ENCODE data around the gene PPM1N. TPM values are rescaled to one million over a fixed set of nuclear protein-coding genes. Genes with fewer than 3 reads are reported as not detected.

Gene PPM1N
- polyA plus RNA-seq, 2 of the 4 experiments (the other 2 are of a cell fraction): 9.2 to 10.5 TPM

DNA sequence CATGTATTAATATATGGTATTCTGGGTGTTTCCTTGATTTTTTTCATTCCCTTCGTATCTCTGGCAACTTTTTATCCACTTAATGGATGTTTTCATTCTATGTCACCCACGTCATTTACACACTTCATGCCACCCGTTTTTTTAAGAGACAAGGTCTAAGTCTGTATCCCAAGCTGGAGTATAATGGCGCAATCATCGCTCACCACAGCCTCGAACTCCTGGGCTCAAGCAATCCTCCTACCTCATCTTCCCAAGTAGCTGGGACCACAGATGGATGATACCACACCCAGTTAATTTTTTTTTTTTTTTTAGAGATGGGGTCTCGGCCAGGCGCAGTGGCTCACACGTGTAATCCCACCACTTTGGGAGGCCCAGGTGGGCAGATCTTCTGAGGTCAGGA is 5.7 kb downstream of the PPM1N start:
- FAIRE-seq (no peak), DNase-seq (ENCODE audit: low read depth in 1 of 2, low spot score in 1 of 2) (no peak), ATAC-seq (no peak)
- no peak overlapping the region for H3K4me3 ChIP-seq
- H3K9me3 ChIP-seq: no peaks in the 10 kb centered on the region
- peaks cover 16% of the 10 kb centered on the region for H3K4me1 ChIP-seq
- ChIA-PET POLR2A (no interaction called here), CTCF (interaction anchor here (0.6 to 3.1 kb wide), 8 partner anchors 10 to 138 kb away, joined by 3 to 42 read pairs (median 16); no protein-coding TSS in a partner anchor)
- TF ChIP-seq CEBPB (IDR thresholded peaks at IDR 0.05) (peak in 1 of 2 experiments; percentile 22; a peak in 1 of 4 replicates), NR3C1 (IDR thresholded peaks at IDR 0.05) (no peak)
- TF ChIP-seq, protein P1, sequence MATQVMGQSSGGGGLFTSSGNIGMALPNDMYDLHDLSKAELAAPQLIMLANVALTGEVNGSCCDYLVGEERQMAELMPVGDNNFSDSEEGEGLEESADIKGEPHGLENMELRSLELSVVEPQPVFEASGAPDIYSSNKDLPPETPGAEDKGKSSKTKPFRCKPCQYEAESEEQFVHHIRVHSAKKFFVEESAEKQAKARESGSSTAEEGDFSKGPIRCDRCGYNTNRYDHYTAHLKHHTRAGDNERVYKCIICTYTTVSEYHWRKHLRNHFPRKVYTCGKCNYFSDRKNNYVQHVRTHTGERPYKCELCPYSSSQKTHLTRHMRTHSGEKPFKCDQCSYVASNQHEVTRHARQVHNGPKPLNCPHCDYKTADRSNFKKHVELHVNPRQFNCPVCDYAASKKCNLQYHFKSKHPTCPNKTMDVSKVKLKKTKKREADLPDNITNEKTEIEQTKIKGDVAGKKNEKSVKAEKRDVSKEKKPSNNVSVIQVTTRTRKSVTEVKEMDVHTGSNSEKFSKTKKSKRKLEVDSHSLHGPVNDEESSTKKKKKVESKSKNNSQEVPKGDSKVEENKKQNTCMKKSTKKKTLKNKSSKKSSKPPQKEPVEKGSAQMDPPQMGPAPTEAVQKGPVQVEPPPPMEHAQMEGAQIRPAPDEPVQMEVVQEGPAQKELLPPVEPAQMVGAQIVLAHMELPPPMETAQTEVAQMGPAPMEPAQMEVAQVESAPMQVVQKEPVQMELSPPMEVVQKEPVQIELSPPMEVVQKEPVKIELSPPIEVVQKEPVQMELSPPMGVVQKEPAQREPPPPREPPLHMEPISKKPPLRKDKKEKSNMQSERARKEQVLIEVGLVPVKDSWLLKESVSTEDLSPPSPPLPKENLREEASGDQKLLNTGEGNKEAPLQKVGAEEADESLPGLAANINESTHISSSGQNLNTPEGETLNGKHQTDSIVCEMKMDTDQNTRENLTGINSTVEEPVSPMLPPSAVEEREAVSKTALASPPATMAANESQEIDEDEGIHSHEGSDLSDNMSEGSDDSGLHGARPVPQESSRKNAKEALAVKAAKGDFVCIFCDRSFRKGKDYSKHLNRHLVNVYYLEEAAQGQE (IDR thresholded peaks at IDR 0.05): no peak
- H3K4me2 ChIP-seq: no peak overlapping the region
- H3K27ac ChIP-seq: no peak overlapping the region
- 86% methylated on average over 9 of the region's 9 CpGs for WGBS (ENCODE audit: missing lambda C conversion rate)

DNA sequence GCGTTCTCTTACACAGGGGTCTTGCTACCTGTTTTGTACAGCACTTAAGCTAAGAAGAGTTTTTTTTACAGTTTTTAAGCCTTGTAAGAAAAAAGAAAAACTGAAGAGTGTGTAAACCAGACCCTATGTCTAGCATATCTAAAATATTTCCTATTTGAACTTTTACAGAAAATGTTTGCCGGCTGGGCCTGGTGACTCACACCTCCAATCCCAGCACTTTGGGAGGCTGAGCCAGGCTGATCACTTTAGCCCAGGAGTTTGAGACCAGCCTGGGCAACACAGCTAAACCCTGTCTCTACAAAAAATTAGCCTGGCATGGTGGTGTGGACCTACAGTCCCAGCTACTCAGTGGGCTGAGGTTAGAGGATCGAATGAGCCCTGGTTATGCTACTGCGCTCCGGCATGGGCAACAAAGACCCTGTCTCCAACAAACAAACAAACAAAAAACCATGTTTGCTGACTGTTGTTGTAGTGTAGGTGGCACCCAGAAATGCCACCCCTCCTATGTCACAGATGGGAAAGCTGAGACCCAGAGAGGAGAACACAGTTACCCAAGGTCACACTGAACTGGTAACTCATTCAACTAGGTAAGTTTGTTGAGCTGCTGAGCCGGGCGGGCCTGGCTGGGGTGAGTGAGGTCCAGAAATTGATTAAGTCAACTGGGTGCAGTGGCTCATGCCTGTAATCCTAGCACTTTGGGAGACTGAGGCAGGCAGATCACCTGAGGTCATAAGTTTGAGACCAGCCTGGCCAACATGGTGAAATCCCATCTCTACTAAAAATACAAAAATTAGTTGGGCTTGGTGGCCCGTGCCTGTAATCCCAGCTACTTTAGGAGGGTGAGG is 7.1 kb downstream of the PPM1N start:
- Histone ChIP-seq H3K27ac (peak overlapping the region; percentile 99), H3K4me3 (no peak overlapping the region; the same call in 2 of the 3 replicates), H3K9me3 (no peaks in the 10 kb centered on the region), H3K4me1 (peaks cover 25% of the 10 kb centered on the region), H3K4me2 (peak overlapping the region; percentile 99)
- WGBS (ENCODE audit: missing lambda C conversion rate): 80% methylated on average over 8 of the region's 8 CpGs
- POLR2A ChIA-PET: interaction anchor here (0.6 to 0.9 kb wide), 2 partner anchors 8 to 28 kb away, joined by 3 to 5 read pairs; partner anchors contain the start of gene RTN2
- TF ChIP-seq KDM1A (IDR thresholded peaks at IDR 0.05; ENCODE audit: low read depth) (no peak), FOSL2 (IDR thresholded peaks at IDR 0.05) (no peak), FOSL2 (CRISPR knock-in tag; IDR thresholded peaks at IDR 0.05) (peak; percentile 68), RCOR1 (IDR thresholded peaks at IDR 0.05; ENCODE audit: low read depth, low read length) (no peak)
- no peak for FAIRE-seq
- no peak for ATAC-seq
- DNase-seq (ENCODE audit: low read depth in 1 of 2, low spot score in 1 of 2): no peak
- CTCF ChIA-PET: interaction anchor here (0.6 to 3.1 kb wide), 24 partner anchors 8 to 232 kb away, joined by 3 to 42 read pairs (median 4); partner anchors contain the start of gene PPM1N

DNA sequence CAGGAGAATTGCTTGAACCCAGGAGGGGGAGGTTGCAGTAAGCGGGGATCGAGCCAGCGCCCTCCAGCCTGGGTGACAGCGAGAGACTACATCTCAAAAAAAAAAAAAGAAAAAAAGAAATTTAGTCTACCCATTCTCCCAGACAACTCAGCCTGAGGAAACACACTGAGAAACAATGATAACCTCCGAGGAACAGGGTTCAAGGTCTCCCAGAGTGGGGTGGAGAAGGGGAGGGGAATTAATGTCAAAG is 7.7 kb downstream of the PPM1N start:
- H3K4me3 ChIP-seq: peak overlapping the region; percentile 70
- WGBS (ENCODE audit: missing lambda C conversion rate): 58% methylated on average over 5 of the region's 5 CpGs
- TF ChIP-seq ZSCAN20 (CRISPR knock-in tag; IDR thresholded peaks at IDR 0.05): no peak
- TF ChIP-seq, protein P2, sequence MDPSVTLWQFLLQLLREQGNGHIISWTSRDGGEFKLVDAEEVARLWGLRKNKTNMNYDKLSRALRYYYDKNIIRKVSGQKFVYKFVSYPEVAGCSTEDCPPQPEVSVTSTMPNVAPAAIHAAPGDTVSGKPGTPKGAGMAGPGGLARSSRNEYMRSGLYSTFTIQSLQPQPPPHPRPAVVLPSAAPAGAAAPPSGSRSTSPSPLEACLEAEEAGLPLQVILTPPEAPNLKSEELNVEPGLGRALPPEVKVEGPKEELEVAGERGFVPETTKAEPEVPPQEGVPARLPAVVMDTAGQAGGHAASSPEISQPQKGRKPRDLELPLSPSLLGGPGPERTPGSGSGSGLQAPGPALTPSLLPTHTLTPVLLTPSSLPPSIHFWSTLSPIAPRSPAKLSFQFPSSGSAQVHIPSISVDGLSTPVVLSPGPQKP (IDR thresholded peaks at IDR 0.05; ENCODE audit: low read depth, low read length): no peak
- no peak for TF ChIP-seq CEBPB (IDR thresholded peaks at IDR 0.05)
- no peak for TF ChIP-seq SREBF2 (IDR thresholded peaks at IDR 0.05)
- TF ChIP-seq JUN (IDR thresholded peaks at IDR 0.05): no peak
- TF ChIP-seq KDM1A (IDR thresholded peaks at IDR 0.05; ENCODE audit: low read depth): no peak
- TF ChIP-seq RARB (CRISPR knock-in tag; IDR thresholded peaks at IDR 0.05): no peak
- TF ChIP-seq RNF2 (IDR thresholded peaks at IDR 0.05; ENCODE audit: borderline replicate concordance, low read depth): no peak
- TF ChIP-seq BHLHE40 (IDR thresholded peaks at IDR 0.05; ENCODE audit: low read depth, low read length): no peak
- TF ChIP-seq, protein P3, sequence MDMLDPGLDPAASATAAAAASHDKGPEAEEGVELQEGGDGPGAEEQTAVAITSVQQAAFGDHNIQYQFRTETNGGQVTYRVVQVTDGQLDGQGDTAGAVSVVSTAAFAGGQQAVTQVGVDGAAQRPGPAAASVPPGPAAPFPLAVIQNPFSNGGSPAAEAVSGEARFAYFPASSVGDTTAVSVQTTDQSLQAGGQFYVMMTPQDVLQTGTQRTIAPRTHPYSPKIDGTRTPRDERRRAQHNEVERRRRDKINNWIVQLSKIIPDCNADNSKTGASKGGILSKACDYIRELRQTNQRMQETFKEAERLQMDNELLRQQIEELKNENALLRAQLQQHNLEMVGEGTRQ (IDR thresholded peaks at IDR 0.05): no peak
- no peak for TF ChIP-seq HOXB5 (CRISPR knock-in tag; IDR thresholded peaks at IDR 0.05)
- TF ChIP-seq ZC3H11A (IDR thresholded peaks at IDR 0.05): no peak
- TF ChIP-seq FOSB (CRISPR knock-in tag; IDR thresholded peaks at IDR 0.05): no peak
- no peak for TF ChIP-seq FOXS1 (CRISPR knock-in tag; IDR thresholded peaks at IDR 0.05)
- H3K27ac ChIP-seq: peak overlapping the region; percentile 99
- ATAC-seq (no peak), DNase-seq (ENCODE audit: low read depth in 1 of 2, low spot score in 1 of 2) (no peak), FAIRE-seq (no peak)
- CTCF ChIA-PET: interaction anchor here (0.6 to 3.1 kb wide), 20 partner anchors 8 to 155 kb away, joined by 3 to 42 read pairs (median 6); partner anchors contain the start of gene PPM1N
- no peaks in the 10 kb centered on the region for H3K9me3 ChIP-seq
- H3K4me2 ChIP-seq: peak overlapping the region; percentile 99
- peaks cover 28% of the 10 kb centered on the region for H3K4me1 ChIP-seq
- POLR2A ChIA-PET: interaction anchor here (0.6 to 0.9 kb wide), 2 partner anchors 9 to 29 kb away, joined by 3 to 5 read pairs; partner anchors contain the start of gene RTN2
